HT-29 (cell line): ENCODE data around the gene RBKS. TPM values are rescaled to one million over a fixed set of nuclear protein-coding genes. Genes with fewer than 3 reads are reported as not detected.
"Not testable (repeated sequence)": the region's sequence is repeated elsewhere in the genome, so short reads cannot be mapped to it uniquely, and the experiment has no call there.

Experiments
- DNase-seq: peaks from one replicate; pipeline ENCODE4 v3.0.0-alpha.2; 2015; ENCODE audit warnings: low spot score
- total RNA-seq: library from RNA; depleted of rRNA; stranded (reverse); fragments of >200 nt; shearing (Covaris generic); gene quantifications from 2 replicates; pipeline ENCODE4 v1.2.3, GENCODE V29; 2014

The RBKS gene
- total RNA-seq, 1 experiment from 2014 or later = 0.53 TPM

- no peak for DNase-seq
Observed at GRCh38 chr2:27906074-27906473, 15.9 kb upstream of the RBKS start.

- no peak for DNase-seq
Observed at GRCh38 chr2:27904405-27904665, 14.1 kb upstream of the RBKS start.

DNA sequence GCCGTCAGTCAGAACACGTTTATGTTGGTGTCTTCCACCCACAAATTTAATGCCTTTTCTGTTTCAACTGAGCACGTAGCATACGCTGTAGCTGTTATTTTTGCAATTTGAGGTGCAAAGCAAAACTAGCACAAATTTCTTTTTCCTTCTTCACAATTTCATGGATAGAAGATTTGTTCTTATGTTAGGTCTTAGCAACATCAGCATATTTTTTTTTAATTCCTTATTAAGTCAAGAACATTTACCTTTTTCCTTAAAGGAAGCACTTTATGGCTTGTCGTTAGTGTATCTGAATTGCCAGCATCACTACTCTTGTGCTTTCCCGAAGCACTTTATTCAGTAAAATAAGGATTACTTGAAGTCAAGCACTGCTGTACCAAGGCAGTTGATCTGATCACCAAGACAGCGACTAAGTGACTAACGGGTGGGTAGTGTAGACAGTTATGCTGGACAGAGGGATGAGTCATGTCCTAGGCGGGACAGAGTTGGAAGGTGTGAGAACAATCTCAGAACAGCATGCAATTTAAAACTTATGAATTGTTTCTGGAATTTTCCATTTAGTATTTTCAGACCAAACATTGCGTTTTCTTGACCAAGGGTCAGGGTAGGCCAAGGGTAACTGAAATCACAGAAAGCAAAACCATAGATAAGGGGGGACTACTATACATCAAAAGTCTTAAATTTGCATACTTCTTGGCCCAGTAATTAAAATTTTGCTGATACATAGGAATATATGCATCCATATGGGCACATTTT is 13.6 kb upstream of the RBKS start:
- DNase-seq = peak; percentile 47

DNA sequence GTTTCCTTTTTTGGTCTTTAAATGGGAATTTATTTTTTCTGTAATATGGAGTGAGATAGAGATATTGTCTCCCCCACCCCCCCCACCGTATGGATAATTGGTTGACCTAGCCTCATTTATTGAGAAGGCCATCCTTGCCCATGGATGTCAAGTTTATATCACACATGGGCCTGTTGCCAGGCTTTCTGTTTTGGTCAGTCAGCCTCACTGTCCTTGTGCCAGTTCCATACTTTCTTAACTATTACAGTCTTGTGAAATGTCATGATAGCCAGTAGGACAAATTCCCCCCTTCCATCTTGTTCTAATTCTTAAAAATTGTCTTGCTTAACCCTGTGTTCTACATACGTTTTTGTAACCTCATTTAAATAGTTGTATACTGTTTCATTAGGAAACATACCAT is 12.8 kb upstream of the RBKS start:
- DNase-seq = no peak

- no peak for DNase-seq
Observed at GRCh38 chr2:27902098-27902497, 11.9 kb upstream of the RBKS start.

DNA sequence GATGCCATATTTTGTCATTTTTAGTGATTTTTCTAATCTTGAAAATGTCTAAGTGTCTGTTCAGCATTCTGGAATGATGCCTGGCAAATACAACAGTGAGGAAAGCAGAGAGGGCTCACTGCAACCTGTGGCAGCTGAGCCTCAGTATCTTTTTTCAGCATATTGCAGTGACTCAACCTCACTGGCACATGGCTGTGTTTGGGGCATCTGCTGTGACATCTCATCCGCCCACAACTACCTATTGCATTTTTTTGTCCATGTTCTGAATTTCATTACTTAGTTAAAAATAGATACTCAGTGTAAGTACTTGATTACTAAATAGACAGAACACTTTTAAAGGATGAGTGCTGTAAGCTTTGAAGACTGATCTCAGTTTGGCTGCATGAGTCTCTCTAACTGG is 11.0 kb upstream of the RBKS start:
- no peak for DNase-seq

DNA sequence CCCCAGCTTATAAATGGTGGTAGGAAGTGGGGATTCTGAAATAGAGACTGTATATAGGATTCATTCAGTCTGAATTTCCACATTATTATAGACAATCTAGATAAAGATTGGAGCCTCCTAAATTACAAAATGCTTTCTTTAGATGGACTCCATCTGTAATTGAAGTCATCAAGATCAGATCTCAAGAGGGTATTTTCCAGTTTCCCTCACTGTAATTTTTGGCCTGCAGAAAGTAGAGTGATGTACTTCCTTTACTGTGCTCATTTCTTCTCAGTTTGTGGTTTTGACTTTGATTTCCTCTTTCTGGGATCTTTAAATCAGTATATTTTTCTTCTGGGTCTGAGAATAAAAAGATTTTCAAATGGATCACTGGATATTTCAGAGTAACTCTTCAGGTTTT is 7.5 kb upstream of the RBKS start:
- no peak for DNase-seq

DNA sequence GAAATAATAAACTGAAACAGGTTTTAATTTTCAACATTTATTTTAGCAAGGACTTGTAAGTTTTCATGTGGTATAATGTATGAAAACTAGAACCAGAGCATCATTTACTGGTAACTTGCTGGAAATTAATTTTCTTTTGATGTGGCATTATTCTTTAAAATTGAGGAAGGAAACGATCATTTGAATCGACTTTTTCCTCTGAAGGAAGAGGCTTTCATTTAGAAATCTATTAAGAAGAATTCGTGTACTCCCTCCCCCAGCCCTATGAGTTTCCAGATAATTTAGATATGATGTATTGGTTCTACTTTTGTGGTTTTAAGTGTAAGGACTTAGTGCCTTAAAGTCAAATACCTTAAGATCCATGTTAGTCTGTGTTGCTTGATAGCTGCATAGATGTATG is 2.8 kb upstream of the RBKS start:
- DNase-seq = no peak

GRCh38 chr2:27891673-27892105 is 1.5 kb upstream of the RBKS start:
- no peak for DNase-seq

GRCh38 chr2:27890924-27891672 is 911 bp upstream of the RBKS start:
- DNase-seq = peak; percentile 81

DNA sequence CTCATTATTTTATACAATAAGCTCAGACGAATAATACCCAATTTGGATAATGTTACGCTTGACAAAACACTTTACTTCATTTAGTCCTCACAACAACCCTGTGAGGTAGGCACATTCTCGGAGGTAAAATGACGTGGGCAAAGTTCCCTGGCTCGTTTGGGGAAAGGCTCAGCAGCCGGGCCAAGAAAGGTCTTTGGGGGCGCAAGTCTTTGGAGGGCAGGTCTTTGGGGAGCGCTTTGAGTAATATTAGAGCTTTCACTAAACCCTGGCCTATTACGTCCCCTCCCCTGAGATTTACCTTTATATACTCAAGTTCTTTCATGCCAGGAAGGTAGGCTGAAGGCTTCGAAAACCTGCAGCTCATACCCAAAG is 427 bp downstream of the RBKS start:
- DNase-seq = no peak

- DNase-seq = no peak
Observed at GRCh38 chr2:27888790-27889189, 1.4 kb downstream of the RBKS start.

DNA sequence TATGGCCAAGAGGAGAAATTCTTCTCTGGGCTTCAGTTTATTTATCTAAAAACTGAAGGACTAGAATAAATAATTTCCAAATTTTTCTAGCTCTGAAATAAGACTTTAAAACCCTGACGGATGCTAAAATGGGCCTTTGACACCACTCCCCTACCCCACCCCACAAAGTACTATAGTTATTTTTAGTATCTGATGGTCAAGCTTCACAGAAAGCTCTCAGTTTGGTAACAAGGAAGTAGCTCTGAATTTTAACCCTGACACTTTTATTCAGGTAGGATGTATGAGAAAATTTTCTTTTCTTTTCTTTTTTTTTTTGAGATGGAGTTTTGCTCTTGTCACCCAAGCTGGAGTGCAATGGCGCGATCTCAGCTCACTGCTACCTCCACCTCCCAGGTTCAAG is 2.4 kb downstream of the RBKS start:
- no peak for DNase-seq

- DNase-seq = no peak
Observed at GRCh38 chr2:27887111-27887510, 3.1 kb downstream of the RBKS start.

DNA sequence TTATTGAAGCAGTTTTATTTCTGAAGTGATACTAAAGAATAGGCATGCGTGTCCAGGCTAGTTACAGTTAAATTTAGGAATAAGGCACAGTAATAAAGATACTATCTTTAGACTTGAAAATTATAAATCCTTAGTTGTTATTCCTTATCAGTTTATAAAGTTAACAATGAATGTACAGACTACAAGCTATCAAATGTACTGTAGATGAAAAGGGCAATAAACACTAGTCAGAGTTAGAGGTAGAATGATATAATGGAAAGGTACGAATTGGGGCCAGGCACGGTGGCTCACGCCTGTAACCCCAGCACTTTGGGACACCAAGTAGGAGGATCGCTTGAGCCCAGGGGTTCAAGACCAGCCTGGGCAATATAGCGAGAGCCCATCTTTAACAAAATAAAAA is 3.9 kb downstream of the RBKS start:
- DNase-seq = no peak

- no peak for DNase-seq
Observed at GRCh38 chr2:27885661-27886060, 4.5 kb downstream of the RBKS start.

- no peak for DNase-seq
Observed at GRCh38 chr2:27885234-27885633, 5.0 kb downstream of the RBKS start.

GRCh38 chr2:27884601-27885000 is 5.6 kb downstream of the RBKS start:
- DNase-seq = peak; percentile 16

- not testable (repeated sequence) for DNase-seq
Observed at GRCh38 chr2:27882584-27882922, 7.6 kb downstream of the RBKS start.

GRCh38 chr2:27881815-27882583 is 8.2 kb downstream of the RBKS start:
- peak; percentile 23 for DNase-seq

DNA sequence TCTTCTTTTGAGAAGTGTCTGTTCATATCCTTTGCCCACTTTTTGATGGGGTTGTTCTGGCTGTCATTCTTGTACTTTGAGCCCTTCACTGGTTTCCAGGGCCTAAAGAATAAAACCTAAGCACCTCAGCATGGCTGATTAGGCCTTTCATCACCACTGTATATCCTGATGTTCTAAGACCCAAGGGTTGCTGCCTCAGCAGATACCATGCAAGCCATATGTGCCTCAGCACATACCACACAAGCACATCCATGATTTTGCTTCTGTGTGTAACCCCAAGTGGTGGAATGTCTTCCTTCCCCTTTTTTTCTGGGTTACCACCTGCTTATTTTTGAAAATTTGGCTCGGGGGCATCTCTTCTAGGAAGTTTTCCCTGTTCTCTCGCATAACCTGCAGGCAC is 11.4 kb downstream of the RBKS start:
- no peak for DNase-seq

DNA sequence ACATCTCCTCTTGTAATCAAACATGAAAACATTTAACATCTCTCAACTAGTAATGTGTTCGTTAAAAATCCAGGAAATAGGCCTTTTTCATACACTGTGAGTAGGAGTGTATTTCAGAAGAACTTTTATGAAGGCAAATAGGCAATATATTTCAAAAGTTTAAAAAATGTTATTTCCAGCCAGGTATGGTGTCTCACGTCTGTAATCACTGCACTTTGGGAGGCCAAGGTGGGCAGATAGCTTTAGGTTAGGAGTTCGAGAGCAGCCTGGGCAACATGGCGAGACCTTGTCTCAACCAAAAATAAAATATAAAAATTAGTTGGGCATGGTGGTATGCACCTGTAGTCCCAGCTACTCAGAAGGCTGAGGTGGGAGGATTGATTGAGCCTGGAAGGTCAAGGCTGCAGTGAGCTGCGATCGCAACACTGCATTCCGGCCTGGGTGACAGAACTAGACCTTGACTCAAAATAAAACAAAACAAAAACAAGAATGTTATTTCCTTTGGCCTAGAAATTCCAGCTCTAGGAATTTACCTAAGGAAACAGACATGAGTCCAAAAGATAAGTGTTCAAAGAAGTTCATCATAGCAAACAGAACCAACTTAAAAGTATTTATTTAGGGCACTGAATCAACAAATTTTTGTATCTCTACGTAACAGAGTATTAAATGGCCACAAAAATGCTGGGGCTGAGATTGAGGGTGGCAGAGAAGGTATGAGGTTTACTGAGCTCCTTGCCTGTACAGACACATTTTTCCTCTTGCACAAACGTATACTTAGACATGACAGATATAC is 14.9 kb downstream of the RBKS start:
- DNase-seq = no peak
